ENCODE results near the gene ACVR1.

Gene ACVR1

GRCh38 chr2:157857881-157858280 is 18.2 kb downstream of the ACVR1 start:
- DNase-seq (ENCODE audit: extremely low read depth in 1 of 2, low read depth in 1 of 2) = no peak

DNA sequence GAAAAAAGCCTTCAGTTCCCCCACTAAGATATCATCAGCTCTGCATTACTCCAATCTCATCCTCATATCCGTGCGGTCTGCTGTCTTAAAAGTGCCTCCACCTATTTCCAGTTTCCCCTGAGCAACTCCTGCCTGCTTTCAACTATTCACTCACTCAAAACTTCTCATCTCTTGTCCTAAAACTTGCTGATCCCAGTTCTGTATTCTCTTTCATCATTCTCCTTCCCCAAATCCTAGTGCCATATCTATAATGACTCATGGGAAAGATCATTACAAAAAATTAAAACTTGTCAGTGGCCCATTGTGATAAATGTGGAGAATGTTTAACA is 20.0 kb downstream of the ACVR1 start:
- DNase-seq (ENCODE audit: extremely low read depth in 1 of 2, low read depth in 1 of 2) = no peak

- no peak for DNase-seq (ENCODE audit: extremely low read depth in 1 of 2, low read depth in 1 of 2)
These were observed 22.3 kb downstream of the ACVR1 start for GRCh38 chr2:157853820-157854219.

DNA sequence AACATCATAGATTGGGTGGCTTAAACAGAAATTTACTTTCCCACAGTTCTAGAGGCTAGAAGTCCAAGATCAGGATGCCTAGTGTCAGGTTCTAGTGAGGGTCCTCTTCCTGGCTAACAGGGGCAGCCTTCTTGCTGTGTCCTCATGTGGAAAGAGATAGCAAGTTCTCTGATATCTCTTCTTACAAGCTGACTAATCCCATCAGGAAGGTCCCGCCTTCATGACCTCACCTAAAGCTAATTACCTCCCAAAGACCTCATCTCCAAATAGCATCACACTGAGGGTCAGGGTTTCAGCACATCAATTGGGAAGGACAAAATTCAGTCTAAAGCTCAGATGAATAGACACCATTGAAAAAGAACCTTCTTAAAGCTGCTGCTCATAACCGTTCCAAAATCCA is 22.9 kb downstream of the ACVR1 start:
- no peak for DNase-seq (ENCODE audit: extremely low read depth in 1 of 2, low read depth in 1 of 2)

DNA sequence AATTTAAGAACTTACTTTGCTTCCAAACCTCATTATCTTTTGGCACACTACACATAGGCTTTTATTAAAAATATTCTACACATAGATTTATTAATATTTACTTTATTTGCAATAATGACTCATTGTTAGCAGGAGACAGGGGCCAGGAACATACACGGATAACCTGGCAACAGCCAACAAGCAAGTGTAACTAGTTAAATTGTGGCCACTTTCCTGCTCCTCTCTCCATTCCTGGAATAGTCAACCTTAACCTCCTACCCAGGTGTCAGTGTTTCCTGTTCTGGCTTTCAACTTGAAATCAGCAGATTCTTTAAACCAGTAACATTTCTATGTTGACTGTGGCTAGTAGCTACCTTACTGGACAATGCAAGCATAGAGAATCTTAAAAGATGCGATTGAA is 26.5 kb downstream of the ACVR1 start:
- DNase-seq (ENCODE audit: extremely low read depth in 1 of 2, low read depth in 1 of 2) = no peak

DNA sequence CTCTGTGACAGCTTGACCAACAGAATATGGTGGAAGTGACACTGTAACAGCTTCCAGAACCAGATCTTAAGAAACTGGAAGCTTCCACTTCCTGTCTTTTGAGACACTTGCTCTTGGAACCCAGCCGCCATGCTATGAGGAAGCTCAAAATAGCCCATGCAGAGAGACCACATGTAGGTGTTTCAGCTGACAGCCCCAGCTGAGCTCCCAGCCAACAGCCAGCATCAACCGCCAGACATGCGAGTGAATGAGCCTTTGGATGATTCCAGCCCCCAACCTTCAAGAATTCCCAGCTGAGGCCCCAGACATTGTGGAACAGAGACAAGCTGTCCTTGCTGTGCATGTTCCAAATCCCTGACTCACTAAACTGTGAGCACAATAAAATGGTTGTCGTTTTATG is 27.9 kb downstream of the ACVR1 start:
- DNase-seq (ENCODE audit: extremely low read depth in 1 of 2, low read depth in 1 of 2) = no peak

- no peak for DNase-seq (ENCODE audit: extremely low read depth in 1 of 2, low read depth in 1 of 2)
These were observed 31.0 kb downstream of the ACVR1 start for GRCh38 chr2:157845081-157845480.

- DNase-seq (ENCODE audit: extremely low read depth in 1 of 2, low read depth in 1 of 2) = no peak
These were observed 32.2 kb downstream of the ACVR1 start for GRCh38 chr2:157843935-157844334.

DNA sequence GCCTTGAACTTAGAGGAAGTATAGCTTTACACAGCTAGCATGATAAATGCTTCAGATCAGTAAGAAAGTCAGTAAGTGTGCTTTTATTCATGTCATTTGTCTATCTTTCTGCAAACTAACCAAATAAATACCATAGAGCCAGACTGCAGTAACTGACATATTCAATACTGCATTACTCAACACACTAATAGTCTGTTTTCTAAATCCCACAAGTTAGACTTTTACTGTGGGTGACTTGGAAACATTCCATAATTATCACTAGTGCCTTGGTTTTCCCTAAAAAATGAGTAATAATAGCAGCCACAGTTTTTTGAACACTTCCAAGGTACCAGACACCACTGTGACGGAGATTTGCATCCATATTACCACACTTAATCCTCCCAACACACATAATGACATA is 33.0 kb downstream of the ACVR1 start:
- DNase-seq (ENCODE audit: extremely low read depth in 1 of 2, low read depth in 1 of 2) = no peak

GRCh38 chr2:157842106-157842879 is 33.8 kb downstream of the ACVR1 start:
- DNase-seq (ENCODE audit: extremely low read depth in 1 of 2, low read depth in 1 of 2) = no peak

DNA sequence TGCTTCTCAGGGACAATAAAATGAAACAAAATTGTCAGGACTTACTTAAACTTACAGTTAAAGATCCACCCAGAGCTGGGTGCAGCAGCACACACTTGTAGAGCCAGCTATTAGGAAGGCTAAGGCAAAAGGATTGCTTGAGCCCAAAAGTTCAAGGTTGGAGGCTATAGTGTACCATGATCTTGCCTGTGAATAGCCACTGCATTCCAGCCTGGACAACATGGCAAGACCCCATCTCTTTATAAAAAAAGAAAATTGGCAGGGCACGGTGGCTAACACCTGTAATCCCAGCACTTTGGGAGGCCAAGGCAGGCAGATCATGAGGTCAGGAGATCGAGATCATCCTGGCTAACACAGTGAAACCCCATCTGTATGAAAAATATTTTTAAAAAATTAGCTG is 34.6 kb downstream of the ACVR1 start:
- no peak for DNase-seq (ENCODE audit: extremely low read depth in 1 of 2, low read depth in 1 of 2)

DNA sequence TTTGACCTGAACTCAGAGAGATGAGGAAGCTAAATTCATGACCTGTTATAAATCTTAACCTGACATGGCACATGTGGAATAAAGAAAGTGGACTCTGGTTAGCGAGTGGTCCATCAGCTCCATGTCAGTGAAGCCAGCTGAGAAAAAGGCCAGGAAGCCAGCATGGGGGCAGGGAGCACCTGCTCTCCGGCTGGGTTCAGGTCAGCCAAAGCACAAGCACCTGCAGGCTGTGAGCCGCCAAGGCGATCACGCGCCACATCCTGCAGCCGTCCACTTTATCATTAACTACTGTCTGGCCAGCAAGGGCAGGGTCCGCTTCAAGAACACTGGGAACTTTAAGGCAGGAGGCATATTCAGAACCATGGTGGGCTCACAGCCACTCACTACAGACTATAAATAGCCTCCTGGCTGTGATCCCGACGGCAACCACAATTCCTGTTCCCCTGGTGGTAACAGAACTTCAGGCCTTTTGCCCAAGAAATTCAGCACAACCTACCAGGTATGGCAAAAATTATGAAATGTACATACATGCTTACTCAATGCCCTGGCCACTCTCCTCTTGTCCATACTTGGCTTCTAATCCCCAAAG is 35.5 kb downstream of the ACVR1 start:
- DNase-seq (ENCODE audit: extremely low read depth in 1 of 2, low read depth in 1 of 2) = no peak

- no peak for DNase-seq (ENCODE audit: extremely low read depth in 1 of 2, low read depth in 1 of 2)
These were observed 36.3 kb downstream of the ACVR1 start for GRCh38 chr2:157839822-157840221.

- DNase-seq (ENCODE audit: extremely low read depth in 1 of 2, low read depth in 1 of 2) = no peak
These were observed 36.8 kb downstream of the ACVR1 start for GRCh38 chr2:157839162-157839801.

DNA sequence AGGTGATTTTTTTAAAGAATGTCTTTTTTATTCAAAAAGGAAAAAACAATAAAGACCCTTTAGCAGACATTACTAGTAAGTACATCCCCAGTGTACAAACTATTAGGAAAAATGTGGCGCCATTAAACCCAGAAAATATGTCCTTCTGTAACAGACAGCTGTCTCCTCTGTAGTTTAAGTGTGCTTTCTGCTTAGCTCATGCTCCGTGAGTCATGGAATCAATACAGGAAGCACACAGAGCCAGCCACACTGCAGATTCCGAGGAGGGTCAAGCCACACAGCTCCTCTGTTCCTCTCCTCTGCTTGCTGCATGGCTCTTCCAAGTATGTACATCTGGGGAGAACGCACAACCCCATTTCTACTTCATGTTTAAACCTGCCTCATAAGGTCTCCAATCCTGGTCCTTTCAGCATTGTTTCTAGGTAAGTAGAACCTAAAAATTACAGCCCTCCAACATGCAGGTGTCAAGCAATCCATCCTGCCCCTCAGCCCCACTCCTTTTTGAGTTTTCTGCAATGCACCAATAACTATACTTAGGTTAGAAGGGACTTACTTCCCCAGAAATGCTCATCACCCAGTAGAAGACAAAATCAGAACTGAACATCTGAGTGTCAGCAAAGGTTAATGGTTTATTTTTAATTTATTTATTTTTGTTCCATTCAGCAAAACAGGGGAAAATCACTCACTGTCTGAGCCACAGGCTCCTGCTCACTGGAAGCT is 37.5 kb downstream of the ACVR1 start:
- no peak for DNase-seq (ENCODE audit: extremely low read depth in 1 of 2, low read depth in 1 of 2)

DNA sequence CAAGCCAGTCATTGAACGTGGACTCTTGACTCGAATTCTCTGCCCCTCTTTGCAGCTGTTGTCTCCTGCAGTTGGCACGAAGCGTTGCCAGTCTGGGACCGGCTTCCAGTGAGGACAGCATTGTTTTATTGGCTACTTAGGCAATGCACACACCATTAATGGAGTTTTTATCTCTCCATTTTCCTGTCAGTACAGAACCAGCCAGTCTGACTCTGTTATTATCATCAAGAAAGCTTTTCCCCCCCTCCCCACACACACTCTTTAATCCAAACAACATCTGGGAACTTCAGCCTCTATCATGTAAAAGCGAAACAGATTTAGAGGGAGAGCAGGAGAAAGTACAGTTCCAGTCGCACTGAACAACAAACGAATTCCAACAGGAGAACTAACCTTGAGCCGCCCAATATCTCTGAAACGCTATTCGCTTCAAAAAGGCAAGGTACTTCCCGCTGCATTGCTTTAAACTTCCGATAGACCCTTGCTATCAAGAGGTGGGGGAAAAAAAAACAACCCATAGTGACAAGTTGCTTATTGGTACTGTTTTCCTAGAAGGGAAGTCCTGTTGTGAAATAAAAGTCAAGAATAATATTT is 38.2 kb downstream of the ACVR1 start:
- no peak for DNase-seq (ENCODE audit: extremely low read depth in 1 of 2, low read depth in 1 of 2)

- DNase-seq (ENCODE audit: extremely low read depth in 1 of 2, low read depth in 1 of 2) = no peak
These were observed 39.6 kb downstream of the ACVR1 start for GRCh38 chr2:157836531-157836930.

DNA sequence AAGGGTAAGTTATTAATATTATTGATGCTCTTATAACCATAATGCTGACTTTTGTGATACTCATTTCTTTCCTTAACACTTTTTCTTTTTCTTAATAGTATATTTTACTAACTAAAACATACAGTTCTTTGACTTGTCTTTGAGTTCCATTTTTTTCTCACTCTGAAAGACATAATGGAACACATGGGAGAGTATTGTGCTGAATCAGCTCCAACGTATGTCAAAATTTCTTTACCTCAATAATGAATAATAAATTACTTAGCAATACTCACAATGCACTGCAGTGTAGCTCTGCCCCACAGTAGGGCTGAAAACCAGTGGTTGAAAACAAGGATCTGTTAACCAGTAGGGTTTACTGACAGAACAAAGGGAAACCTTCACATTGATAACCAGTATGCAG is 40.7 kb downstream of the ACVR1 start:
- DNase-seq (ENCODE audit: extremely low read depth in 1 of 2, low read depth in 1 of 2) = no peak

DNA sequence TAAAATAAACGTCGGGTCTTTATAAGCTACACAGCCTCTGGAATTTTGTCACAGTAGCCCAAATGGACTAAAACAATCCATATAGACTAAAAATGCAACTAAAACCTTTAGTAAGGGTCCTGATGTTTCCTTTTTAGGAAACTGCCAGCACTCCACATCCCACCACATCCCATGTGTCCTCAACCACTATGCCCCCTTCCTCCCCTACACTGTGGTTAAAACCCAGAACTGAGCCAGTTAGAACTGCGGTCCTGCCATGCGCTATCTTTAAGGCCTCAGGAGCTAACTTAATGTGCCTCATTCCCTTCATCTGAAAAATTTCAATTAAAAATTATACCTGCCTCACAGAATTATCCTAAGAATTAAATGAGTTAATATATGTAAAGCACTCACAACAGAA is 41.1 kb downstream of the ACVR1 start:
- DNase-seq (ENCODE audit: extremely low read depth in 1 of 2, low read depth in 1 of 2) = no peak

GRCh38 chr2:157833721-157834120 is 42.4 kb downstream of the ACVR1 start:
- no peak for DNase-seq (ENCODE audit: extremely low read depth in 1 of 2, low read depth in 1 of 2)

- DNase-seq (ENCODE audit: extremely low read depth in 1 of 2, low read depth in 1 of 2) = no peak
These were observed 44.4 kb downstream of the ACVR1 start for GRCh38 chr2:157831573-157832315.

Data from stimulated activated CD8-positive, alpha-beta memory T cell treated with anti-CD3 and anti-CD28 coated beads, Interleukin-7, amount 100 ng/mL, for 48 hours (primary cell).